ACC112 (cell line): Measurements from ENCODE around the gene MBNL1.
"Not testable (repeated sequence)": the region's sequence is repeated elsewhere in the genome, so short reads cannot be mapped to it uniquely, and the experiment has no call there.

Experiments
- H2AFZ ChIP-seq: fragments of 200-600 bp; sonication (generic); one replicate; pipeline ENCODE4 v1.6.0; 2017; ENCODE audit warnings: antibody characterized with exemption, low read length; ENCODE audit not compliant: unreplicated experiment
- H3K27ac ChIP-seq: fragments of 200-600 bp; sonication (generic); 2 replicates; pipeline ENCODE4 v1.5.1; 2014; ENCODE audit warnings: low read depth, mild to moderate bottlenecking, antibody characterized with exemption, low read length, moderate library complexity
- H3K27me3 ChIP-seq: fragments of 200-600 bp; sonication (generic); 2 replicates; pipeline ENCODE4 v1.6.1; 2014; ENCODE audit warnings: mild to moderate bottlenecking, antibody characterized with exemption, low read length, moderate library complexity, mixed read lengths; ENCODE audit not compliant: insufficient read depth
- H3K36me3 ChIP-seq: fragments of 200-600 bp; sonication (generic); 2 replicates; pipeline ENCODE4 v1.6.1; 2016; ENCODE audit warnings: mild to moderate bottlenecking, antibody characterized with exemption, low read length, moderate library complexity, mixed read lengths; ENCODE audit not compliant: insufficient read depth
- H3K4me1 ChIP-seq: fragments of 200-600 bp; sonication (generic); one replicate; pipeline ENCODE4 v1.6.1; 2016; ENCODE audit warnings: low read length, mixed read lengths; ENCODE audit not compliant: insufficient read depth, unreplicated experiment, control insufficient read depth
- H3K4me3 ChIP-seq: fragments of 200-600 bp; sonication (generic); 2 replicates; pipeline ENCODE4 v1.5.1; 2014; ENCODE audit warnings: mild to moderate bottlenecking, low read depth, low read length
- H3K79me2 ChIP-seq: fragments of 200-600 bp; sonication (generic); one replicate; pipeline ENCODE4 v1.6.0; 2016; ENCODE audit warnings: low read length; ENCODE audit not compliant: control insufficient read depth, unreplicated experiment, insufficient read depth

Gene MBNL1

DNA sequence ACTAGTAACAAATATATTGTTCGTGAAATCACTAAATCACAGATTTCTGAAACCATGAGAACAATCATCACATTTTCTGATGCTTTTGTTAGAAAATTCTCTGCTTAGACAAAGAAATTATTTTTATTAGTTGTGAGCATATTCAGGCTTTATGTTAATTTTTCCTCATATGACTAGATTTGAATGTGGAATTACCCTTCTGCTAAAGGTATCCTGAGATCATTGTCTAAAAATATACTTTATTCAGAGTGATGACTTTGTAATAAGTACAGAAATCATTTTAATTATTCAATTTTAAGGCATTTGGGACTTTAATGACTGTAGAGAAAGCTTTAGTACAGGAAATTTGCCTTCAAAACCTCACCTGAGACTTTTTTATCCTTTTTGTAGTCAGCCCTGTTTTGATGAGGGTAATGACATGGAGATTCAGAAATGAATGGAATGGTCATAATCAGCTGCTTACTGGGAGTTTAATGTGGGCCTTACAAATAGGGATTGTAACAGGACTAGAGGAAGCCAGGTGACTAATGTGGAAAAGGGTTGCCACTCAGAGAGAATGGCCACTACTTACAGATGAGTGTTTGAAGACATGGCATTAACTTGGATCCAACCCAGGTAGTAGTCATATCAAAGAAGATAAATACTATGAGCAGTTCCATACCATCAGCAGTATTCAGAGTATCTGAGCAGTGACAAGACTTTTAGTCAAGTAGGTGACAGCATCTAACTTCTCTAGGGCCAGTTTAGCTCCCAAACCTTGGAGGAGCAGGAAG, 148.3 kb downstream of the MBNL1 start:
- H3K36me3 ChIP-seq: peaks cover 50% of the 10 kb centered on the region
- no peaks in the 10 kb centered on the region for H3K4me1 ChIP-seq
- H3K27ac ChIP-seq: no peak overlapping the region
- no peaks in the 10 kb centered on the region for H3K27me3 ChIP-seq
- no peak overlapping the region for H2AFZ ChIP-seq
- peaks cover 38% of the 10 kb centered on the region for H3K79me2 ChIP-seq
- no peak overlapping the region for H3K4me3 ChIP-seq

DNA sequence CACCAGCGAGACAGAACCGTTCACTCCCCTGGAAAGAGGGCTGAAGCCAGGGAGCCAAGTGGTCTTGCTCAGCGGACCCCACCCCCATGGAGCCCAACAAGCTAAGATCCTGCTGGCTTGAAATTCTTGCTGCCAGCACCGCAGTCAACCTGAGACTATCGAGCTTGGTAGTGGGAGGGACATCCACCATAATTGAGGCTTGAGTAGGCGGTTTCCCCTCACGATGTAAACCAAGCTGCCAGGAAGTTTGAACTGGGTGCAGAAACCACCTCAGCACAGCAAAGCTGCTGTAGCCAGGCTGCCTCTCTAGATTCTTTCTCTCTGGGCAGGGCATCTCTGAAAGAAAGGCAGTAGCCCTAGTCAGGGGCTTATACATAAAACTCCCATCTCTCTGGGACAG, 151.0 kb downstream of the MBNL1 start:
- Histone ChIP-seq H3K27ac (no peak overlapping the region), H3K4me3 (no peak overlapping the region), H2AFZ (no peak overlapping the region), H3K27me3 (no peaks in the 10 kb centered on the region), H3K79me2 (peaks cover 17% of the 10 kb centered on the region), H3K36me3 (peaks cover 49% of the 10 kb centered on the region), H3K4me1 (no peaks in the 10 kb centered on the region)

DNA sequence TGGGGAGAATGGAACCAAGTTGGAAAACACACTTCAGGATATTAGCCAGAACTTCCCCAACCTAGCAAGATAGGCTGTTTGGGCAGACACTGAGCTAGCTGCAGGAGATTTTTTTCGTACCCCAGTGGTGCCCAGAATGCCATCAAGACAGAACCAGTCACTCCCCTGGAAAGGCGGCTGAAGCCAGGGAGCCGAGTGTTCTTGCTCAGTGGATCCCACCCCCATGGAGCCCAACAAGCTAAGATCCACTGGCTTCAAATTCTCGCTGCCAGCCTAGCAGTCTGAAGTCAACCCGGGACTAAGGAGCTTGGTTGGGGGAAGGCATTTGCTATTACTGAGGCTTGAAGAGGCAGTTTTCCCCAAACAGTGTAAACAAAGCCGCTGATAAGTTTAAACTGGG, 152.4 kb downstream of the MBNL1 start:
- no peak overlapping the region for H3K4me3 ChIP-seq
- peaks cover 14% of the 10 kb centered on the region for H3K79me2 ChIP-seq
- no peaks in the 10 kb centered on the region for H3K4me1 ChIP-seq
- peaks cover 35% of the 10 kb centered on the region for H3K36me3 ChIP-seq
- no peak overlapping the region for H3K27ac ChIP-seq
- H3K27me3 ChIP-seq: no peaks in the 10 kb centered on the region
- no peak overlapping the region for H2AFZ ChIP-seq

- H3K27me3 ChIP-seq: no peaks in the 10 kb centered on the region
- no peak overlapping the region for H2AFZ ChIP-seq
- H3K4me1 ChIP-seq: peaks cover 25% of the 10 kb centered on the region
- peaks cover 15% of the 10 kb centered on the region for H3K36me3 ChIP-seq
- H3K79me2 ChIP-seq: peaks cover 27% of the 10 kb centered on the region
- H3K27ac ChIP-seq: peak overlapping the region; percentile 22; the same call in 1 of the 2 replicates
- H3K4me3 ChIP-seq: no peak overlapping the region
Observed at GRCh38 chr3:152426393-152426792, 157.7 kb downstream of the MBNL1 start.

GRCh38 chr3:152428577-152428976, 159.8 kb downstream of the MBNL1 start:
- H3K27me3 ChIP-seq: no peaks in the 10 kb centered on the region
- H3K79me2 ChIP-seq: peaks cover 42% of the 10 kb centered on the region
- H3K27ac ChIP-seq: no peak overlapping the region
- peaks cover 22% of the 10 kb centered on the region for H3K36me3 ChIP-seq
- H2AFZ ChIP-seq: no peak overlapping the region
- H3K4me1 ChIP-seq: peaks cover 25% of the 10 kb centered on the region
- H3K4me3 ChIP-seq: no peak overlapping the region

DNA sequence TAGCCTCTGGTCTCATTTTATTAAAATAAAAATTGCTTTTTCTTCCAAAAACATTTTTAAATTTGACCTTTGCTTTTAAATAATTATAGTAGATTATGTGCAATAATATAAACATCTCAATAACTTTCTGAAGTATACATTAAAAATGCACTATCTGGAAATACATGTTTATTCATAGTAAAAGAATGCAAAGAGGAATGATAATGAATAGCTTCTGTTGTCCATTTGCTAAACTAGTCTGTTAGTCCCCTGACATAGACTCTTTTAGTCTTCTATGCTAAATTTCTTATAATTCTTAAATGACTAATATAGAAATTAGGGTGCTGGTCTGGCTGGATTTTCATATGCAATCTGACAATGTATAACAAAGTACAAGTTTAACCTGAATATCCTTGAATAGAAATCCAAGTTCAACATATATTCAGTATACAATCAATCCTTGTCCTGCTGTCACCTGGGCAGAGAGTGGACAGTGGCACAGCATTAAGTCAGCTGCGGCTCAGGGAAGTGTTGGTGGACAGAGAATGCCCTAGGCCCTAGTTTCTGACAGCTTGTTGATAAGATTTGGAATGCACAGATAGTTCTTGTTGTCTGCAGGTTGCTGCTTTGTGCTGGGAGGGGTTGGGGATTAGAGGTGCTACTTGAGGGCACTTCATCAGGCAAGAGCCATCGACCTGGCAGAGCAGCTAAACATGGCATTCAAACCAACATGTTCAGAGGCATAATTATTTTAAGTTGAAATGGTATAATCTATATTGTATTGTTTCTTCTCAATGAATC, 161.7 kb downstream of the MBNL1 start:
- Histone ChIP-seq H3K27me3 (no peaks in the 10 kb centered on the region), H3K27ac (no peak overlapping the region), H3K4me3 (no peak overlapping the region), H3K36me3 (peaks cover 37% of the 10 kb centered on the region), H3K79me2 (peaks cover 60% of the 10 kb centered on the region), H3K4me1 (peaks cover 25% of the 10 kb centered on the region), H2AFZ (no peak overlapping the region)

DNA sequence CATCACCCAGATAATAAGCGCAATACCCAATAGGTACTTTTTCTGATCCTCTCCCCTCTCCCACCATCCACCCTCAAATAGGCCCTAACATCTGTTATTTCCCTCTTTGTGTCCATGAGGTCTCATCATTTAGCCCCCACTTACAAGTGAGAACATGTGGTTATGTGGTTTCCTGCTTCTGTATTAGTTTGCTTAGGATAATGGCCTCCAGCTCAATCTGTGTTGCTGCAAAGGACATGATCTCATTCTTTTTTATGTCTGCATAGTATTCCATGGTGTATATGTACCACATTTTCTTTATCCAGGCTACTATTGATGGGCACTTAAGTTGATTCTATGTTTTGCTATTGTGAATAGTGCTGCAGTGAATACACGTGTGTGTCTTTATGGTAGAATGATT, 165.4 kb downstream of the MBNL1 start:
- H3K27me3 ChIP-seq: no peaks in the 10 kb centered on the region
- H3K36me3 ChIP-seq: peaks cover 24% of the 10 kb centered on the region
- H3K79me2 ChIP-seq: peaks cover 73% of the 10 kb centered on the region

GRCh38 chr3:152435210-152435609, 166.5 kb downstream of the MBNL1 start:
- not testable (repeated sequence) for H3K4me1 ChIP-seq, H2AFZ ChIP-seq, H3K27ac ChIP-seq, H3K4me3 ChIP-seq, H3K27me3 ChIP-seq
- peaks cover 24% of the 10 kb centered on the region for H3K36me3 ChIP-seq
- peaks cover 82% of the 10 kb centered on the region for H3K79me2 ChIP-seq

More for the DNA sequence above, 165.4 kb downstream of the MBNL1 start:
- peaks cover 17% of the 10 kb centered on the region for H3K4me1 ChIP-seq
- H3K27ac ChIP-seq: no peak overlapping the region
- no peak overlapping the region for H2AFZ ChIP-seq
- H3K4me3 ChIP-seq: no peak overlapping the region

GRCh38 chr3:152436707-152437590, 168.2 kb downstream of the MBNL1 start:
- H3K27me3 ChIP-seq: no peaks in the 10 kb centered on the region
- peaks cover 24% of the 10 kb centered on the region for H3K36me3 ChIP-seq
- peaks cover 80% of the 10 kb centered on the region for H3K79me2 ChIP-seq
- H2AFZ ChIP-seq: no peak overlapping the region
- H3K27ac ChIP-seq: no peak overlapping the region
- H3K4me1 ChIP-seq: peaks cover 8% of the 10 kb centered on the region
- no peak overlapping the region for H3K4me3 ChIP-seq

DNA sequence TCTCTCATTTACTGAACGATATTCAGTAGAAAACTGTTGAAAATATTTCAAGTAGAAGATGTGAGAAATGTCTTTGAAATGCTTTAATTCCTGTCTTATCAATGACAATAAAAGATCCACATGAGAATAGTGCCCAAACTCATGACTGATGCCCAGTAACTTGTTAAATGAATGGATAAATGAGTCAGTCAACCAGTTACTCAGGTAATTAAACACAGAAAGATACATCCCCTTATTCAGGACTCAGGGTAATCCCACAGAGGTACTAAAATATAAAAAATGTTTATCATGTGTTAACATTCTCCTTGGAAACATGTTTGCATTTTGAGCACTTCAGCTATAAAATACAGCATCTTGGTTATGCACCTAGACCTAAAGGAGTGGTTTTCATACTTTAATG, 169.5 kb downstream of the MBNL1 start:
- Histone ChIP-seq H3K79me2 (peaks cover 82% of the 10 kb centered on the region), H3K36me3 (peaks cover 16% of the 10 kb centered on the region), H3K4me1 (peaks cover 21% of the 10 kb centered on the region), H2AFZ (no peak overlapping the region), H3K27ac (no peak overlapping the region), H3K27me3 (no peaks in the 10 kb centered on the region), H3K4me3 (no peak overlapping the region)
